SK-N-SH (cell line): ENCODE results near the gene TRIM6.

Experiments used
- EP300 ChIP-seq, 2 experiments: IDR thresholded peaks; 2 replicates each; pipeline versions ENCODE4 v1.4.0 to v1.6.1; 2012; ENCODE audit warnings: borderline replicate concordance in 1 of 2, low read depth in 1 of 2, low read length in 1 of 2
- GABPA ChIP-seq: IDR thresholded peaks from 2 replicates; pipeline ENCODE4 v1.4.0; 2012; ENCODE audit warnings: low read depth, mild to moderate bottlenecking
- JUND ChIP-seq: IDR thresholded peaks from 2 replicates; pipeline ENCODE4 v1.4.0; 2012
- POLR2AphosphoS5 ChIP-seq: IDR thresholded peaks from 2 replicates; pipeline ENCODE4 v1.6.1; 2012; ENCODE audit warnings: low read depth, low read length
- RAD21 ChIP-seq: IDR thresholded peaks from 2 replicates; pipeline ENCODE4 v1.6.1; 2012; ENCODE audit warnings: mild to moderate bottlenecking, low read length
- REST ChIP-seq: IDR thresholded peaks from 2 replicates; pipeline ENCODE4 v1.6.1; 2012; ENCODE audit warnings: mild to moderate bottlenecking, low read depth, low read length, moderate library complexity
- TCF12 ChIP-seq: IDR thresholded peaks from 2 replicates; pipeline ENCODE4 v1.4.0; 2012
- YY1 ChIP-seq: IDR thresholded peaks from 2 replicates; pipeline ENCODE4 v1.4.0; 2012; ENCODE audit warnings: low read depth, mild to moderate bottlenecking
- TF ChIP-seq, protein P1 (sequence below): fragments of 200-600 bp; sonication (generic); IDR thresholded peaks from 2 replicates; pipeline ENCODE4 v1.6.1; 2017; ENCODE audit warnings: antibody characterized with exemption, mild to moderate bottlenecking, moderate library complexity
- TF ChIP-seq, protein P2 (sequence below): fragments of 150-350 bp; IDR thresholded peaks from 2 replicates; pipeline ENCODE4 v1.6.1; 2016; ENCODE audit warnings: mild to moderate bottlenecking, low read depth, low read length
- TF ChIP-seq, protein P3 (sequence below): IDR thresholded peaks from 2 replicates; pipeline ENCODE4 v1.4.0; 2012; ENCODE audit warnings: low read depth

GRCh38 chr11:5646139-5646538 is 49.7 kb downstream of the TRIM6 start:
- TF ChIP-seq YY1: no peak
- TF ChIP-seq, protein P1, sequence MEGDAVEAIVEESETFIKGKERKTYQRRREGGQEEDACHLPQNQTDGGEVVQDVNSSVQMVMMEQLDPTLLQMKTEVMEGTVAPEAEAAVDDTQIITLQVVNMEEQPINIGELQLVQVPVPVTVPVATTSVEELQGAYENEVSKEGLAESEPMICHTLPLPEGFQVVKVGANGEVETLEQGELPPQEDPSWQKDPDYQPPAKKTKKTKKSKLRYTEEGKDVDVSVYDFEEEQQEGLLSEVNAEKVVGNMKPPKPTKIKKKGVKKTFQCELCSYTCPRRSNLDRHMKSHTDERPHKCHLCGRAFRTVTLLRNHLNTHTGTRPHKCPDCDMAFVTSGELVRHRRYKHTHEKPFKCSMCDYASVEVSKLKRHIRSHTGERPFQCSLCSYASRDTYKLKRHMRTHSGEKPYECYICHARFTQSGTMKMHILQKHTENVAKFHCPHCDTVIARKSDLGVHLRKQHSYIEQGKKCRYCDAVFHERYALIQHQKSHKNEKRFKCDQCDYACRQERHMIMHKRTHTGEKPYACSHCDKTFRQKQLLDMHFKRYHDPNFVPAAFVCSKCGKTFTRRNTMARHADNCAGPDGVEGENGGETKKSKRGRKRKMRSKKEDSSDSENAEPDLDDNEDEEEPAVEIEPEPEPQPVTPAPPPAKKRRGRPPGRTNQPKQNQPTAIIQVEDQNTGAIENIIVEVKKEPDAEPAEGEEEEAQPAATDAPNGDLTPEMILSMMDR: no peak
- TF ChIP-seq, protein P2, sequence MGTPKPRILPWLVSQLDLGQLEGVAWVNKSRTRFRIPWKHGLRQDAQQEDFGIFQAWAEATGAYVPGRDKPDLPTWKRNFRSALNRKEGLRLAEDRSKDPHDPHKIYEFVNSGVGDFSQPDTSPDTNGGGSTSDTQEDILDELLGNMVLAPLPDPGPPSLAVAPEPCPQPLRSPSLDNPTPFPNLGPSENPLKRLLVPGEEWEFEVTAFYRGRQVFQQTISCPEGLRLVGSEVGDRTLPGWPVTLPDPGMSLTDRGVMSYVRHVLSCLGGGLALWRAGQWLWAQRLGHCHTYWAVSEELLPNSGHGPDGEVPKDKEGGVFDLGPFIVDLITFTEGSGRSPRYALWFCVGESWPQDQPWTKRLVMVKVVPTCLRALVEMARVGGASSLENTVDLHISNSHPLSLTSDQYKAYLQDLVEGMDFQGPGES: no peak
- no peak for TF ChIP-seq POLR2AphosphoS5
- TF ChIP-seq, protein P3, sequence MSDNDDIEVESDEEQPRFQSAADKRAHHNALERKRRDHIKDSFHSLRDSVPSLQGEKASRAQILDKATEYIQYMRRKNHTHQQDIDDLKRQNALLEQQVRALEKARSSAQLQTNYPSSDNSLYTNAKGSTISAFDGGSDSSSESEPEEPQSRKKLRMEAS: no peak
- TF ChIP-seq EP300 (IDR thresholded peaks at IDR 0.05; ENCODE audit: borderline replicate concordance in 1 of 2, low read depth in 1 of 2, low read length in 1 of 2): no peak
- no peak for TF ChIP-seq JUND
- TF ChIP-seq GABPA: no peak
- TF ChIP-seq RAD21: no peak
- TF ChIP-seq REST: no peak
- TF ChIP-seq TCF12: no peak
